ENCODE results near the gene TPSD1. TPM values are rescaled to one million over a fixed set of nuclear protein-coding genes. Genes with fewer than 3 reads are reported as not detected.
A peak's percentile ranks its signal among the peaks of the same experiment; 100 is the strongest.

TPSD1 gene
- polyA plus RNA-seq, 1 experiment = not detected

DNA sequence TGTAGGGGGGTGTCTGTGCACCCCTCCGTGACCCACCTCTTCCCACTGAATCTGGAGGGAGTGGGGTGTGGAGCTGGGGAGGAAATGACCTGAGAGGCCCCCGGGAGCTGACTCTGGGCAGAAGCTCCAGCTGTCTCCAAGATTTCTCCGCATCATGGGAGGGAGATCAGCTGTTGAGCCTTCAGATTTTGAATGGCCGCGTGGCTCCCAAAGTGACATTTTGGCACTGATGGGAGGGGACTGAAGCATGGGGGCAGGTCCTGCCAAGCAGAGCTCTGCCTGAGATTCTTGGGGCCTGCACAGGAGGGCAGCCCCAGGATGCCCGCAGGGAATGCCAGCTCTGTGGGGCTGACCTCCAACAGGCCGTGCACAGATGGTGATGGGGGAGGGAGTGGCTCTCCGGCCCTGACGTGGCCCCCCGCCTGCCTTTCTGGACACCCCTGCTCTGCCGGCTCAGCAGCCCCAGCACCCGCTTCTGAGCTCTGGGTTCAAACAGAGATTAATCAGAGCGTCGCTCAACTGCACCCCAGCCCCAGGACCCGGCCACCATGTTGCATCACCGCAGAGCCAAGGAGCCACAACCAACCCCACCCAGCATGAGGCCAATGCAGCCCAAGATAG is 28.2 kb downstream of the TPSD1 start:
- Histone ChIP-seq H3K27me3 (ENCODE audit: control insufficient read depth, insufficient read depth, low read length) (peaks cover 46% of the 10 kb centered on the region), H3K9me3 (ENCODE audit: control insufficient read depth, insufficient read depth, low read length) (no peaks in the 10 kb centered on the region; the same call in 1 of the 2 replicates), H3K4me3 (ENCODE audit: low read depth, low read length) (no peak overlapping the region), H3K27ac (ENCODE audit: low read depth, low read length) (no peak overlapping the region)
- POLR2A ChIA-PET = no interaction called here
- CTCF ChIA-PET = interaction anchor here (0.6 kb wide), 1 partner anchor 11 kb away, joined by 6 read pairs; no protein-coding TSS in a partner anchor
- no peak for DNase-seq (ENCODE audit: low read depth, low spot score)
- TF ChIP-seq, protein P1, sequence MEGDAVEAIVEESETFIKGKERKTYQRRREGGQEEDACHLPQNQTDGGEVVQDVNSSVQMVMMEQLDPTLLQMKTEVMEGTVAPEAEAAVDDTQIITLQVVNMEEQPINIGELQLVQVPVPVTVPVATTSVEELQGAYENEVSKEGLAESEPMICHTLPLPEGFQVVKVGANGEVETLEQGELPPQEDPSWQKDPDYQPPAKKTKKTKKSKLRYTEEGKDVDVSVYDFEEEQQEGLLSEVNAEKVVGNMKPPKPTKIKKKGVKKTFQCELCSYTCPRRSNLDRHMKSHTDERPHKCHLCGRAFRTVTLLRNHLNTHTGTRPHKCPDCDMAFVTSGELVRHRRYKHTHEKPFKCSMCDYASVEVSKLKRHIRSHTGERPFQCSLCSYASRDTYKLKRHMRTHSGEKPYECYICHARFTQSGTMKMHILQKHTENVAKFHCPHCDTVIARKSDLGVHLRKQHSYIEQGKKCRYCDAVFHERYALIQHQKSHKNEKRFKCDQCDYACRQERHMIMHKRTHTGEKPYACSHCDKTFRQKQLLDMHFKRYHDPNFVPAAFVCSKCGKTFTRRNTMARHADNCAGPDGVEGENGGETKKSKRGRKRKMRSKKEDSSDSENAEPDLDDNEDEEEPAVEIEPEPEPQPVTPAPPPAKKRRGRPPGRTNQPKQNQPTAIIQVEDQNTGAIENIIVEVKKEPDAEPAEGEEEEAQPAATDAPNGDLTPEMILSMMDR (IDR thresholded peaks at IDR 0.05; ENCODE audit: low read depth, low read length) = no peak

DNA sequence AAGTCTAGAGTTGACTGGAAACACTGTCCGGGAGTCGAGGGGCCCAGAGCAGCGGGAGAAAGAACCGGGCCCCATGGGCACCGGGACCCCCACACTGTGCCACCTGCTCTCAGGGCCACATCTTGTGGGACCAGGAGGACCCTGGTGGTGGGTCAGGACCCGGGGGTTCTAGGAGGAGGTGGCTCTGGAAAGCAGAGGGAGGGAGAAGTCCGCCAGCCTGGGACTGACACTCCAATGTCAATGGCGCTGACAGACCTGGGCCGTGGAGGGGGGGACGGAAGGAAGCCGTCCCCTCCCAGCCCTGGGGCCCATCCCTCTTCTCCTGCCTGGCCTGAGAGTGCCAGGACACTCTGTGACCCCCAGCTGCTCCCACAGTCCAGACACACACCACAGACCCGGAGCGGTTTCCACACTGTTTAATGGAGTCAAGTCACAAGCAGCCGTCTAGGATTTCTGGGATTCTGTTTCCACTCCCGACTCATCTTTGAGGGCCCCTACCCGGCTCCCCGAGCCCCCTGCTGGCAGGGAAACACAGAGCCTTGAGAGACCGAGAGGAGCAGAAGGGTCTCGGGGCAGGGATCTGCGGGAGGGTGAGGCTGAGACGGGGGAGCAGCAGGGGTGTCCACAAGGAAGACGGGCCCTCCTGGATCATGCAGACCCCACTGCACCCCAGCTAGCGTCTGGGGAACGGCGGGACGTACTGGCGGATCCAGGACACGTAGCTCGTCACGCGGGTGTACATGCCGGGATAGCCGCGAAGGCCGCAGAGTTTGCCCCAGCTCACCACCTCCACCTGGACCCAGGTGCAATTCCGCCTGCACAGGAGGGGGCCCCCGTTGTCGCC is 30.0 kb downstream of the TPSD1 start:
- CTCF ChIA-PET = no interaction called here
- peaks cover 60% of the 10 kb centered on the region for H3K27me3 ChIP-seq (ENCODE audit: control insufficient read depth, insufficient read depth, low read length)
- DNase-seq (ENCODE audit: low read depth, low spot score) = no peak

DNA sequence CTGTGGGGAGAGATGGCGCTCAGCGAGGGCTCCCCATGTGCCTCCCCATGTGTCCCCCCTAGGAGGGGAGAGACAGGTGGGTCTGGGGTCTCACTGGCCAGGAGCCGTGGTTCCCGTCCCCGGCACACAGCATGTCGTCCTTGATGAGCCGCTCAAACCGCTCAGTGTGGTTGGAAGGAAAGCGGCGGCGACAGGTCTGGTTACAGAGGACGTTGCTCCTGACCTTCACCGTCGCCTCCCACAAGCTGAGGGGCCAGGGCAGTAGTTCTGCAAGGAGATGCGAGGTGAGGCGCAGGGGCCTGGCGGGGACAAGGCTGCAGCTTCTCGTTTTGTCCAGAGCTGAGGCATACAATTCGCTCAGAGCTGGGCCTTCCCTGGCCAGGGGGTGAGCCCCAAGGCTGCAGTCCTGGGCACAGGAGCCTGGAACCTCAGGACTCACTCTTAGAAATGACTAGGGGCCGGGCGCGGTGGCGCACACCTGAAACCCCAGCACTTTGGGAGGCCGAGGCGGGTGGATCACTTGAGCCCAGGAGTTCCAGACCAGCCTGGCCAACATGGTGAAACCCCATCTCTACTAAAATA is 30.7 kb downstream of the TPSD1 start:
- Histone ChIP-seq H3K4me3 (ENCODE audit: low read depth, low read length) (no peak overlapping the region), H3K27ac (ENCODE audit: low read depth, low read length) (no peak overlapping the region), H3K27me3 (ENCODE audit: control insufficient read depth, insufficient read depth, low read length) (peaks cover 65% of the 10 kb centered on the region), H3K9me3 (ENCODE audit: control insufficient read depth, insufficient read depth, low read length) (peaks cover 5% of the 10 kb centered on the region; the same call in 1 of the 2 replicates)
- ChIA-PET CTCF (no interaction called here), POLR2A (no interaction called here)
- TF ChIP-seq, protein P1 (IDR thresholded peaks at IDR 0.05; ENCODE audit: low read depth, low read length) = no peak
- DNase-seq (ENCODE audit: low read depth, low spot score) = no peak

More for the DNA sequence above, 30.0 kb downstream of the TPSD1 start:
- POLR2A ChIA-PET = no interaction called here
- Histone ChIP-seq H3K4me3 (ENCODE audit: low read depth, low read length) (no peak overlapping the region), H3K27ac (ENCODE audit: low read depth, low read length) (no peak overlapping the region), H3K9me3 (ENCODE audit: control insufficient read depth, insufficient read depth, low read length) (no peaks in the 10 kb centered on the region)
- TF ChIP-seq, protein P1 (IDR thresholded peaks at IDR 0.05; ENCODE audit: low read depth, low read length) = 0 out of 2 replicates have a peak, but pooled peaks have one; percentile 10

DNA sequence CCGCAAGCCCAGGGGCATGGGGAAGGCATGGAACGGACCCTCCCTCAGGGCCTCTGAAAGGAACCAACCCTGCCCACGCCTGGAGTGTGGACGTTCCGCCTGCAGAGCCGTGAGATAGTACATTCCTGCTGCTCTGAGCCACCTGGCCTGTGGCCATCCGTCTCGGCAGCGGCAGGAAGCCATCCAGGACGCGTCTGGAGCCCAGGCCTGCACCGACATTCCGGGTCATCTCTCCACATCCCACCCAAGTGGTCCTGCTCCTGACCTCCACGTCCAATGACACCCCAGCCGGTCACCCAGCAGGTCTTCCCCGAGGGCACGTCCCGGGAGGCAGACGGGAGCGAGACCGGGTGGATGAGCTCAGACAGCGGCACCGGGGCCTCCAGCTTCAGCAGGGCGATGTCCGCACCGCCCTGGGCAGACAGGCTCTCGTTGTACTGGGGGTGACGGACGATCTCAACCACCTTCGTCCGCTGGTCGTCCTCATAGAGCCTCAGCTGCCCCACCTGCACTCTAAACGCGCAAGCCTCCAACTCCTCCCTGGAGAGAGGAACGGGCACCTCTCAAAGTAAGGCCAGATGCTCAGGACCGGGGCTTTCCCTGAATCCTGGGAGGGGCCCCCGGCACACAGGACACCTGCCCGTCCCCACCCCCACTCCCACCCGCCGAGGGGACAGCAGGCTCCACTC is 32.3 kb downstream of the TPSD1 start:
- POLR2A ChIA-PET = no interaction called here
- no peak overlapping the region for H3K27ac ChIP-seq (ENCODE audit: low read depth, low read length)
- CTCF ChIA-PET = no interaction called here
- no peak overlapping the region for H3K4me3 ChIP-seq (ENCODE audit: low read depth, low read length)
- no peak for DNase-seq (ENCODE audit: low read depth, low spot score)
- H3K27me3 ChIP-seq (ENCODE audit: control insufficient read depth, insufficient read depth, low read length) = peaks cover 71% of the 10 kb centered on the region
- H3K9me3 ChIP-seq (ENCODE audit: control insufficient read depth, insufficient read depth, low read length) = peaks cover 5% of the 10 kb centered on the region; the same call in 1 of the 2 replicates
- TF ChIP-seq, protein P1 (IDR thresholded peaks at IDR 0.05; ENCODE audit: low read depth, low read length) = no peak
